ENCODE results near the gene REM1.

DNA sequence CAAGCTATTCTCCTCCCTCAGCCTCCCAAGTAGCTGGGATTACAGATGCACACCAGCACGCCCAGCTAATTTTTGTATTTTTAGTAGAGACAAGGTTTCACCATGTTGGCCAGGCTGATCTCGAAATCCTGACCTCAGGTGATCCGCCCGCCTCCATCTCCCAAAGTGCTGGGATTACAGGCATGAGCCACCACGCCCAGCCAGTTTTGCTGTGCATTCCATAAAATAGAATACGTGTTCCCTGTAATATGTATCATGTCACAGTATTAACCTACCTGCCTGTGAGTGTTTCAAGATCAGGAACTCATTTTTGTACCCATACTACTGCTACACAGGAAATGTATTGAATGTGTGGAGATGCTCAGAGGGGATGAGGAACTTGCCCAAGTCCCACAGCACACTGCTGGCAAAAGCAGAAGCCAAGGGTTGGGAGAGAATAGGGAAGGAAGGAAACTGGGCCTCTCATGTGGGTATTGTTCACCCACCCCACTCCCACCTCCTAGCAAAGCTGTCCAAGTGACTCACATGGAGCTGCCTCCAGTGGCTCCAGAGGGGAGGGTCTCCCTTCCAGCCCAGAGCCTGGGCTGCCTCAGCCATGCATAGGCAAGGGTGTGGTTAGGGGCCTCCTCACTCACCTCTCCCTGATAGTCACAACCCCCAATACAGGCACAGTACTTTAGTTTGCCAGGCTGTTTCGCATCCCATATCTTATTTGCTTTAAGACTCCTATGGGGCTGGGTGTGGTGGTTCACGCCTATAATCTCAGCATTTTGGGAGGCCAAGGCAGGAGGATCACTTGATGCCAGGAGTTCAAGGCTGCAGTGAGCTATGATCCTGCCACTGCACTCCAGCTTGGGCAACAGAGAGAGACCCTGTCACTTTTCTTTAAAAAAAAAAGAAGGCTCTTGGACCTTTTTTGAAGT, 48.5 kb downstream of the REM1 start:
- TF ChIP-seq, protein P1, sequence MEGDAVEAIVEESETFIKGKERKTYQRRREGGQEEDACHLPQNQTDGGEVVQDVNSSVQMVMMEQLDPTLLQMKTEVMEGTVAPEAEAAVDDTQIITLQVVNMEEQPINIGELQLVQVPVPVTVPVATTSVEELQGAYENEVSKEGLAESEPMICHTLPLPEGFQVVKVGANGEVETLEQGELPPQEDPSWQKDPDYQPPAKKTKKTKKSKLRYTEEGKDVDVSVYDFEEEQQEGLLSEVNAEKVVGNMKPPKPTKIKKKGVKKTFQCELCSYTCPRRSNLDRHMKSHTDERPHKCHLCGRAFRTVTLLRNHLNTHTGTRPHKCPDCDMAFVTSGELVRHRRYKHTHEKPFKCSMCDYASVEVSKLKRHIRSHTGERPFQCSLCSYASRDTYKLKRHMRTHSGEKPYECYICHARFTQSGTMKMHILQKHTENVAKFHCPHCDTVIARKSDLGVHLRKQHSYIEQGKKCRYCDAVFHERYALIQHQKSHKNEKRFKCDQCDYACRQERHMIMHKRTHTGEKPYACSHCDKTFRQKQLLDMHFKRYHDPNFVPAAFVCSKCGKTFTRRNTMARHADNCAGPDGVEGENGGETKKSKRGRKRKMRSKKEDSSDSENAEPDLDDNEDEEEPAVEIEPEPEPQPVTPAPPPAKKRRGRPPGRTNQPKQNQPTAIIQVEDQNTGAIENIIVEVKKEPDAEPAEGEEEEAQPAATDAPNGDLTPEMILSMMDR (IDR thresholded peaks at IDR 0.05): no peak
- TF ChIP-seq POLR2AphosphoS5 (IDR thresholded peaks at IDR 0.05; ENCODE audit: low read depth, low read length): no peak

Measured in Panc1 (cell line).